Transverse colon (tissue), 4 donors: Measurements from ENCODE around the gene RAB3D. TPM values are rescaled to one million over a fixed set of nuclear protein-coding genes. Genes with fewer than 3 reads are reported as not detected.
"Not testable (repeated sequence)": the region's sequence is repeated elsewhere in the genome, so short reads cannot be mapped to it uniquely, and the experiment has no call there.

ENCODE experiments used
- DNase-seq: peaks from one replicate; pipeline ENCODE4 v3.0.0-alpha.2; 2019
- H3K27ac ChIP-seq, 4 donors: fragments of 200-600 bp; sonication (generic); 2 replicates each; pipeline ENCODE4 v1.5.1; 2016 to 2018; ENCODE audit warnings: inconsistent platforms in 4 of 4
- H3K27me3 ChIP-seq: fragments of 200-600 bp; sonication (generic); 2 replicates; pipeline ENCODE4 v1.5.1; 2017; ENCODE audit warnings: inconsistent platforms
- H3K36me3 ChIP-seq, 4 donors: fragments of 200-600 bp; sonication (generic); 2 replicates each; pipeline ENCODE4 v1.5.1; 2017 to 2019; ENCODE audit warnings: inconsistent platforms in 4 of 4
- H3K4me1 ChIP-seq, 4 donors: fragments of 200-600 bp; sonication (generic); 2 replicates each; pipeline ENCODE4 v1.5.1; 2017 to 2020; ENCODE audit warnings: inconsistent platforms in 4 of 4
- H3K4me3 ChIP-seq, 4 donors: fragments of 200-600 bp; sonication (generic); 1 replicate in 1 of 4; 2 replicates in 3 of 4; pipeline versions ENCODE4 v1.5.1 to v1.6.1; 2017 to 2019; ENCODE audit warnings: inconsistent platforms in 4 of 4
- H3K9me3 ChIP-seq, 2 donors: fragments of 200-600 bp; sonication (generic); 2 replicates each; pipeline ENCODE4 v1.5.1; 2017 to 2019; ENCODE audit warnings: inconsistent platforms in 2 of 2
- CTCF ChIP-seq, 5 experiments: fragments of 200-600 bp in 3 of 5; fragments of 450-650 bp in 2 of 5; sonication (generic) in 3 of 5; IDR thresholded peaks; 1 replicate in 2 of 5; 2 replicates in 3 of 5; pipeline ENCODE4 v1.5.1; 2016 to 2017; ENCODE audit warnings: antibody characterized with exemption in 5 of 5, inconsistent platforms in 3 of 5, mild to moderate bottlenecking in 2 of 5, moderate library complexity in 1 of 5
- EP300 ChIP-seq: sonication (generic); formaldehyde crosslinking; IDR thresholded peaks from one replicate; pipeline ENCODE4 v1.6.1; 2017; ENCODE audit warnings: antibody characterized with exemption, low read depth
- POLR2A ChIP-seq: fragments of 450-650 bp; IDR thresholded peaks from one replicate; pipeline ENCODE4 v1.6.1; 2016; ENCODE audit warnings: antibody characterized with exemption, mild to moderate bottlenecking, moderate library complexity
- POLR2AphosphoS5 ChIP-seq, 3 donors: sonication (generic); formaldehyde crosslinking; IDR thresholded peaks; one replicate each; pipeline ENCODE4 v1.6.1; 2016; ENCODE audit warnings: antibody characterized with exemption in 3 of 3
- WGBS, 2 donors: methylation state at CpG; one replicate each; pipeline ENCODE4 v1.1.5; 2018; ENCODE audit warnings: low coverage in 1 of 2; 5-methylcytosine and 5-hydroxymethylcytosine counted together
- in situ Hi-C, 4 donors: fragments of 200-750 bp; cut with MboI; loops; one replicate each; pipeline versions ENCODE4 v1.15.0 to v1.15.1; 2017; ENCODE audit warnings: low sequenced_read_pairs in 3 of 4, low pct_ligation_motif_present in 1 of 4, low pct_unique_long_range_greater_than_20kb in 1 of 4
- intact Hi-C: fragments of 100-400 bp; cut with DNase I; formaldehyde crosslinking; loops from one replicate; pipeline ENCODE4 v1.15.1; 2023; ENCODE audit warnings: low total_unique reads
- total RNA-seq, 4 donors: library from RNA; depleted of rRNA; stranded (reverse); fragments of >200 nt; gene quantifications; one replicate each; pipeline ENCODE4 v1.1.0, GENCODE V29; 2016

Gene RAB3D
- total RNA-seq, 4 donors from 2014 or later, result 16.5 to 41.1 (median 18.6) TPM

GRCh38 chr19:11359421-11359820, 20.0 kb upstream of the RAB3D start:
- Histone ChIP-seq H3K36me3 (peaks cover 0 to 5% (median 0%) of the 10 kb centered on the region in 4 donors), H3K9me3 (no peaks in the 10 kb centered on the region), H3K4me3 (no peak overlapping the region), H3K4me1 (peaks cover 0 to 16% (median 13%) of the 10 kb centered on the region in 4 donors), H3K27me3 (no peaks in the 10 kb centered on the region), H3K27ac (no peak overlapping the region)
- DNase-seq, result no peak
- TF ChIP-seq POLR2A (no peak), POLR2AphosphoS5 (IDR thresholded peaks at IDR 0.05) (no peak), EP300 (no peak), CTCF (IDR thresholded peaks at IDR 0.05) (no peak)
- in situ Hi-C loops (no loop called here), intact Hi-C loops (no loop called here)
- 87% methylated on average over 11 of the region's 11 CpGs; no CpG with 5 or more reads in 1 of the 2 donors for WGBS, 2 donors

GRCh38 chr19:11356676-11357550, 17.5 kb upstream of the RAB3D start:
- Histone ChIP-seq H3K4me1 (peaks cover 0 to 14% (median 12%) of the 10 kb centered on the region in 4 donors), H3K27me3 (no peaks in the 10 kb centered on the region), H3K9me3 (no peaks in the 10 kb centered on the region), H3K4me3 (no peak overlapping the region), H3K27ac (no peak overlapping the region), H3K36me3 (no peaks in the 10 kb centered on the region)
- intact Hi-C loops, result no loop called here
- in situ Hi-C loops, result no loop called here
- TF ChIP-seq CTCF (IDR thresholded peaks at IDR 0.05), result no peak
- TF ChIP-seq POLR2A, result no peak
- no peak for TF ChIP-seq POLR2AphosphoS5 (IDR thresholded peaks at IDR 0.05)
- no peak for TF ChIP-seq EP300
- DNase-seq, result no peak
- 67 to 83% methylated on average over 3 to 11 of the region's 11 CpGs for WGBS, 2 donors

- Histone ChIP-seq H3K9me3 (no peaks in the 10 kb centered on the region), H3K4me1 (peaks cover 0 to 12% (median 8%) of the 10 kb centered on the region in 4 donors), H3K27ac (peak overlapping the region in 1 of 4 donors; percentile 60), H3K4me3 (peak overlapping the region in 2 of 4 donors; percentile 56 to 60), H3K36me3 (no peaks in the 10 kb centered on the region), H3K27me3 (no peaks in the 10 kb centered on the region)
- TF ChIP-seq POLR2AphosphoS5 (IDR thresholded peaks at IDR 0.05) (no peak), POLR2A (no peak), CTCF (IDR thresholded peaks at IDR 0.05) (no peak), EP300 (no peak)
- in situ Hi-C loops (no loop called here), intact Hi-C loops (no loop called here)
- no peak for DNase-seq
- WGBS, 2 donors, result 86% methylated on average over 6 of the region's 6 CpGs; no CpG with 5 or more reads in 1 of the 2 donors
These were observed 16.6 kb upstream of the RAB3D start for GRCh38 chr19:11356074-11356397.

- peak within 1 kb of the TSS; percentile 43 to 60 (median 52) for H3K4me3 ChIP-seq
- no peaks in the 10 kb centered on the region for H3K9me3 ChIP-seq
- 9 to 10% methylated on average over 2 to 28 of the region's 62 CpGs for WGBS, 2 donors
- H3K27ac ChIP-seq, result peak within 1 kb of the TSS; percentile 59 to 73 (median 66)
- intact Hi-C loops (no loop called here), in situ Hi-C loops (no loop called here)
- TF ChIP-seq POLR2A, result peak; percentile 31
- no peak for TF ChIP-seq CTCF (IDR thresholded peaks at IDR 0.05)
- no peak for TF ChIP-seq EP300
- peak; percentile 42 to 67 (median 57) for TF ChIP-seq POLR2AphosphoS5 (IDR thresholded peaks at IDR 0.05)
- H3K36me3 ChIP-seq, result no peaks in the 10 kb centered on the region
- DNase-seq, result peak; percentile 93
- H3K27me3 ChIP-seq, result no peaks in the 10 kb centered on the region
- peaks cover 0 to 12% (median 8%) of the 10 kb centered on the region in 4 donors for H3K4me1 ChIP-seq
These were observed 16.0 kb upstream of the RAB3D start, which contains the start of gene PLPPR2 for GRCh38 chr19:11355160-11356073. TSS of gene PLPPR2 (plus strand) at chr19:11355432. CDS start at chr19:11357674, 2,242 bp downstream.

GRCh38 chr19:11354102-11354501, 14.6 kb upstream of the RAB3D start:
- H3K27ac ChIP-seq, result not testable (repeated sequence)

More at GRCh38 chr19:11354102-11354501, 14.6 kb upstream of the RAB3D start:
- intact Hi-C loops, H3K4me3 ChIP-seq, H3K9me3 ChIP-seq, H3K36me3 ChIP-seq, H3K27me3 ChIP-seq, in situ Hi-C loops, DNase-seq: not testable (repeated sequence)
- H3K4me1 ChIP-seq, result peaks cover 0 to 12% (median 8%) of the 10 kb centered on the region in 4 donors
- 97 to 100% methylated on average over 2 to 4 of the region's 4 CpGs for WGBS, 2 donors
